ENCODE results near the gene GPRASP2.

Gene GPRASP2

DNA sequence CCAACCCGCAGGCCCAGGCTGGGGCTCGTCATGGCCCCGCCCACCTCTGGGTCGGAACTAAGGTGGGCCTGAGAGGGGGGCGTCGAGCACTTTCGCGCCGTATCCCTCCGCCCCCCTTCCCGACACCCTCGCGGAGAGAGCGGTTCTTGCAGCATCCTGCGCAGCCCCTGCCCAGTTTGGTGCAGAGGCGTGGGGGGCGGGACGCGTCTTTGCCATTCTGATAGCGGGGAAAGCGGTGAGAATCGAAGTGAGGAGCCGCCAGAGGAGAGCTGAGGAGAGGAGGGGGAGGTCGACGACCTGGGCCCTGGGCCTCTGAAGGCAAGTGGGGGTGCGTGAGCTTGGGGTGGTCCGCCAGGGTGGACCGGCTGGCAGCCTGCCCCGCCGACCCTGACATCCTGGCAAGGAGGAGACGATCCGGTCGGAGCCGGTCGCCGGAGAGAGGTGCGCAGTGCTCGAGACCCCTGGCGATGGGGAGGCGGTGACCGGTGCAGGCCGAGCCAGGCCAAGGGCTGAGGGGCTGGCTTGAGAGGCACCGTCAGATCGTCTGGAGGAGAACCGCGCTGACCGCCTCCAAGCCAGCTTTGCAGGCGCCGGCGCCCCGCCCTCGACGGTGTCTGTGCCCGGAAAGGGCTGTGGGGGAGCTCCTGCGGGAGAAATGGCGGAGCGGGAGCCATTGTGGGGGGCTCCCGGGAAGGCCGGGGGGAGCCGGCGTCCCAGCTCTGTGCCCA is 33.8 kb downstream of the GPRASP2 start:
- no peak for DNase-seq

DNA sequence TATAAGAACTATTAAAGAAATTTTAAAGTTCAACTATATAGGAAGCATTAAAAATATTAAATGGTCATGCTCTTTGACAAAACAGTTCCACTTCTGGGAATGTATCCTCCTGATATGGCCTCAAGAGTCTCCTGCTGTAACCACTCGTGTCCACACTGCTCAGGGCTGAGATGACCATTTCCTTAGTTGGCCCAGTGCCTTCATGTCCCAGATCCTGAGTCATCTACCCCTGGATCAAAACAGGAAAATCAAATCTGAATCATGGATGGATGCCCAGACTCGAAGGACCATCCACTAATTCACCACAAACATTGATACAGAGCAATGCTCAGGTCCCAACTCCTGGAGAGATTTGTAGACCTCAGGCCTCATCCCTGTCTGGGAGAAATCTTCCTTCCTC is 53.0 kb downstream of the GPRASP2 start:
- peak; percentile 45 for DNase-seq

DNA sequence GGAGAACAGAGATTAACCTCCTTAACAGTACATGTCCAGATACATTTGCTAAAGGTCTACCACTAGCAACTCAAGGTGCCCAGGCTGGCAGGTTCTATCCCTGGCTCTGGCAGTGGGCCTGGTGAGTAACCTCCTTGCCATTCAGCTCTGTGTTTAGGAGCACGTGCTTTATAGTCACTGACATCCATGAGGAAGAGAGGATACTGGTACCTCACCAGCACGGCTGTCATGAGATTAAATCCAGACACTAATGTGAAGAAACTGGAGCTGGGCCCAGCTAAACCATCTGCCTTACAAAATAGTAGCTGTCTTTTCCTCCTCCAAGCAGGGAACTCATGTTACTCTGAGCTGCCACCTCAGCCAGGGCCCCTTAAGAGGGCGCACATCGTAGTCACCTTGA is 53.6 kb downstream of the GPRASP2 start:
- DNase-seq: no peak

DNA sequence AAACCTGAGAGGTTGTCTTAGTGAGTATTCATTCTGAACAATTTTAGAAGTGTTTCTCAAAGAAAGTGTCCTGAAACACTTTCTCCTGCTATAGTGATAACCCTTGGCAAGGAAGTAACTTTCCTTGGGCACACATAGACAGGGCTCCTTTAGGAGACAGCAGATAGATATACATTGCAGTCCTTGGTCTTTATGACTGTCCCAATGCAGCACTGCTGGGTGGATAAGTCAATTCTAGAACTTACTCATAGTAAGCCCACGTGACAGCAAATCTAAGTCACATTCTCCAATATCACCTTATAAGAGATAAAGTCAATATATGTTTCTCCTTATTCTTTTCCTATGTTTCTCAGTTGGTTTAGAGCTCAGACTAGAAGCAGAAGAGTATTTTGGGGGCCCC is 55.0 kb downstream of the GPRASP2 start:
- DNase-seq: no peak
